ENCODE results near the gene CRACDL. TPM values are rescaled to one million over a fixed set of nuclear protein-coding genes. Genes with fewer than 3 reads are reported as not detected.
"Not testable (repeated sequence)": the region's sequence is repeated elsewhere in the genome, so short reads cannot be mapped to it uniquely, and the experiment has no call there.

CRACDL gene
- total RNA-seq, 1 experiment from 2014 or later: 1.1 TPM

DNA sequence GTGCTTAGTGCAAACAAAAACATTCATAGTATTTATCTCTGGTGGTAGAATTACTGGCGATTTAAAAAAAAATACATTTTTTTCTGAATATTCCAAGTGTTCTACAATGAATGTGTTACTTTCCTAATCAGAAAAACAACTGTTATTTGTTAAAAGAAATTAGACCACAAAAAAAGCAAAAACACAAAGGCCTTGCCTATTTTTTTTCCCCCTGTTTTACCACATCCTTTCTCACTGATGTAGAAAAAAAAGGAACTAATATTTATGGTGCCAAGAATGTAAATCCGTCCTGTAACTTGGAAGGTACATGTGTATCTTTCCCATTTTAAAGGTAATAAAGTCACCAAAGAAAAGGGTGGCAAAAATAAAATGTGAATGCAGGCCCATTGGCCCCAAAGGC lies 176.7 kb downstream of the CRACDL start:
- no TSS peak for BruUV-seq (replicated peaks)
- H3K9me3 ChIP-seq: no peaks in the 10 kb centered on the region
- H3K9me3 Mint-ChIP-seq (ENCODE audit: unreplicated experiment): no peaks in the 10 kb centered on the region
- H3K36me3 Mint-ChIP-seq (ENCODE audit: insufficient read depth, unreplicated experiment): no peaks in the 10 kb centered on the region
- TF ChIP-seq, protein P1, sequence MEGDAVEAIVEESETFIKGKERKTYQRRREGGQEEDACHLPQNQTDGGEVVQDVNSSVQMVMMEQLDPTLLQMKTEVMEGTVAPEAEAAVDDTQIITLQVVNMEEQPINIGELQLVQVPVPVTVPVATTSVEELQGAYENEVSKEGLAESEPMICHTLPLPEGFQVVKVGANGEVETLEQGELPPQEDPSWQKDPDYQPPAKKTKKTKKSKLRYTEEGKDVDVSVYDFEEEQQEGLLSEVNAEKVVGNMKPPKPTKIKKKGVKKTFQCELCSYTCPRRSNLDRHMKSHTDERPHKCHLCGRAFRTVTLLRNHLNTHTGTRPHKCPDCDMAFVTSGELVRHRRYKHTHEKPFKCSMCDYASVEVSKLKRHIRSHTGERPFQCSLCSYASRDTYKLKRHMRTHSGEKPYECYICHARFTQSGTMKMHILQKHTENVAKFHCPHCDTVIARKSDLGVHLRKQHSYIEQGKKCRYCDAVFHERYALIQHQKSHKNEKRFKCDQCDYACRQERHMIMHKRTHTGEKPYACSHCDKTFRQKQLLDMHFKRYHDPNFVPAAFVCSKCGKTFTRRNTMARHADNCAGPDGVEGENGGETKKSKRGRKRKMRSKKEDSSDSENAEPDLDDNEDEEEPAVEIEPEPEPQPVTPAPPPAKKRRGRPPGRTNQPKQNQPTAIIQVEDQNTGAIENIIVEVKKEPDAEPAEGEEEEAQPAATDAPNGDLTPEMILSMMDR (IDR thresholded peaks at IDR 0.05; ENCODE audit: insufficient read depth in 1 of 2, low read depth in 1 of 2, low read length in 1 of 2, severe bottlenecking in 1 of 2, unreplicated experiment in 1 of 2): no peak
- H3K4me3 Mint-ChIP-seq (ENCODE audit: unreplicated experiment): no peak overlapping the region
- H3K4me1 Mint-ChIP-seq (ENCODE audit: low read depth, unreplicated experiment): peaks cover 13% of the 10 kb centered on the region
- intact Hi-C loops (cut with micrococcal nuclease; ENCODE audit: unreplicated experiment): no loop called here
- no peak for DNase-seq
- POLR2A ChIA-PET: no interaction called here
- H3K4me1 ChIP-seq: peaks cover 11% of the 10 kb centered on the region; the same call in 1 of the 2 replicates
- no peak overlapping the region for H3K4me3 ChIP-seq (ENCODE audit: low read depth, low read length)
- CTCF ChIA-PET: no interaction called here
- no peaks in the 10 kb centered on the region for H3K27me3 Mint-ChIP-seq (ENCODE audit: insufficient read depth, unreplicated experiment)
- H3K36me3 ChIP-seq (ENCODE audit: control insufficient read depth, insufficient read depth, low read length): no peaks in the 10 kb centered on the region
- no peak overlapping the region for H3K27ac Mint-ChIP-seq (ENCODE audit: unreplicated experiment)
- no peaks in the 10 kb centered on the region for H3K27me3 ChIP-seq (replicated peaks; ENCODE audit: control insufficient read depth, insufficient read depth, low read length)

DNA sequence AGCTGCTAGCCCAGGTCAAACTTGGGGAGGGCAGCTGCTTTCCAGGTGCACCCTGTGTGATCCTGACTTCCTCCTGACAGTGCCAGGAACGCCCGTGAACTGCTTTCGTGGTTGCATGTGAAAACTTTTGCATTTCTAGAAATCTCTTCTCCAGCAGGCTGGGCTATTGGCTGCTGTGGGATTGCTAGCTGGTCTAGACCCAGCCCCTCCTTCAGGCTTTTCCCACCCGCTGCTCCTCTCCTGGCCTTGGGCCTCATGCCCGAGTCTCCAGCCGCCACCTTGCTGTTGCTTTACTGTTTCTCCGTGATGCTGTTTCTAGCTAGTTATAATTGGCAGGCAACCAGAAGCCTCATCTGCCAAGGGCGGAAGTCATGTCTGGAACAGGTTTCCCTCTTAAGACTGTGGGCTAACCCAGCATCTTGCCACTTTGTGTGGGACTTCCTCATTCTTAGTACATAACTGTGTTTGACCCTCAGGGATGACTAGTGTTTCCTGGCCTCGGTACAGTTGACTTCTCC lies 178.1 kb downstream of the CRACDL start:
- TF ChIP-seq, protein P1 (IDR thresholded peaks at IDR 0.05; ENCODE audit: insufficient read depth in 1 of 2, low read depth in 1 of 2, low read length in 1 of 2, severe bottlenecking in 1 of 2, unreplicated experiment in 1 of 2): no peak
- intact Hi-C loops (cut with micrococcal nuclease; ENCODE audit: unreplicated experiment): no loop called here
- no peaks in the 10 kb centered on the region for H3K27me3 Mint-ChIP-seq (ENCODE audit: insufficient read depth, unreplicated experiment)

DNA sequence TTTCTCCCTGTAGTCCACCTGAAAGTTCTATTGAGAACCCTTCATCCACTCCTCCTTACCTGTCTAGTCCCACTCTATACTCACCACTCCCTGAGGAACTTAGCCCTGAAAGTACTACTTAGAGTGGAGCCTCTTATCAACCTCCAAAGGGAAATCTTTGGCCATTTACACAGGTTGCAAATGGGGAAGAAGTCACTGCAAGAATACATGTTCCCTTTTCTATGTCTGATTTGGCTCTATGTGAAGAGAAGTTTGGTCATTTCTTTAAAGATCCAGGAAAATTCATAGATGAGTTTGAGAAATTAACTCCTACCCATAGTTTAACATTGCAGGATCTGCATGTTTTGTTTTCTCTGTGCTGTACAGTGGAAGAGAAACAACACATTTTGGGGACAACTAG lies 182.2 kb downstream of the CRACDL start:
- H3K9me3 Mint-ChIP-seq (ENCODE audit: unreplicated experiment): peaks cover 23% of the 10 kb centered on the region
- POLR2A ChIA-PET: no interaction called here

More for the DNA sequence above, 178.1 kb downstream of the CRACDL start:
- ChIA-PET POLR2A (no interaction called here), CTCF (no interaction called here)
- Histone ChIP-seq H3K27me3 (replicated peaks; ENCODE audit: control insufficient read depth, insufficient read depth, low read length) (no peaks in the 10 kb centered on the region), H3K4me1 (peaks cover 9% of the 10 kb centered on the region; the same call in 1 of the 2 replicates), H3K4me3 (ENCODE audit: low read depth, low read length) (no peak overlapping the region), H3K9me3 (no peaks in the 10 kb centered on the region), H3K36me3 (ENCODE audit: control insufficient read depth, insufficient read depth, low read length) (no peaks in the 10 kb centered on the region)
- Mint-ChIP-seq H3K4me1 (ENCODE audit: low read depth, unreplicated experiment) (peaks cover 17% of the 10 kb centered on the region), H3K9me3 (ENCODE audit: unreplicated experiment) (peaks cover 5% of the 10 kb centered on the region), H3K27ac (ENCODE audit: unreplicated experiment) (no peak overlapping the region), H3K4me3 (ENCODE audit: unreplicated experiment) (no peak overlapping the region), H3K36me3 (ENCODE audit: insufficient read depth, unreplicated experiment) (no peaks in the 10 kb centered on the region)
- DNase-seq: no peak
- no TSS peak for BruUV-seq (replicated peaks)

DNA sequence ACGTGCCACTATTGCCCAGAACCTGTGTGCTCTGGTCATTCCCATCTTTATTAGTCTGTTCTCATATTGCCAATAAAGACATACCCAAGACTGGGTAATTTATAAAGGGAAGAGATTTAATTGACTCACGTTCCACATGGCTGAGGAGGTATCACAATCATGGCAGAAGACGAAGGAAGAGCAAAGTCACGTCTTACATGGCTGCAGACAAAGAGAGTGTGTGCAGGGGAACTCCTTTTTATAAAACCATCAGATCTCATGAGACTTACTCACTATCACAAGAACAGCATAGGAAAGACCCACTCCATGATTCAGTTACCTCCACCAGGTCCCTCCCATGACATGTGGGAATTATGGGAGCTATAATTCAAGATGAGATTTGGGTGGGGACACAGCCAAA lies 183.3 kb downstream of the CRACDL start:
- H3K27me3 Mint-ChIP-seq (ENCODE audit: insufficient read depth, unreplicated experiment); CTCF ChIA-PET: not testable (repeated sequence)

More for the DNA sequence above, 182.2 kb downstream of the CRACDL start:
- Histone ChIP-seq H3K4me1 (peaks cover 18% of the 10 kb centered on the region), H3K4me3 (ENCODE audit: low read depth, low read length) (no peak overlapping the region), H3K36me3 (ENCODE audit: control insufficient read depth, insufficient read depth, low read length) (no peaks in the 10 kb centered on the region), H3K9me3 (no peaks in the 10 kb centered on the region), H3K27me3 (replicated peaks; ENCODE audit: control insufficient read depth, insufficient read depth, low read length) (no peaks in the 10 kb centered on the region)
- BruUV-seq (replicated peaks): no TSS peak
- Mint-ChIP-seq H3K36me3 (ENCODE audit: insufficient read depth, unreplicated experiment) (no peaks in the 10 kb centered on the region), H3K4me1 (ENCODE audit: low read depth, unreplicated experiment) (peaks cover 25% of the 10 kb centered on the region), H3K27ac (ENCODE audit: unreplicated experiment) (no peak overlapping the region), H3K27me3 (ENCODE audit: insufficient read depth, unreplicated experiment) (no peaks in the 10 kb centered on the region), H3K4me3 (ENCODE audit: unreplicated experiment) (no peak overlapping the region)
- CTCF ChIA-PET: no interaction called here
- TF ChIP-seq, protein P1 (IDR thresholded peaks at IDR 0.05; ENCODE audit: insufficient read depth in 1 of 2, low read depth in 1 of 2, low read length in 1 of 2, severe bottlenecking in 1 of 2, unreplicated experiment in 1 of 2): no peak
- no peak for DNase-seq
- intact Hi-C loops (cut with micrococcal nuclease; ENCODE audit: unreplicated experiment): no loop called here

More for the DNA sequence above, 183.3 kb downstream of the CRACDL start:
- H3K27me3 ChIP-seq (replicated peaks; ENCODE audit: control insufficient read depth, insufficient read depth, low read length); H3K36me3 Mint-ChIP-seq (ENCODE audit: insufficient read depth, unreplicated experiment); intact Hi-C loops (cut with micrococcal nuclease; ENCODE audit: unreplicated experiment); POLR2A ChIA-PET; H3K36me3 ChIP-seq (ENCODE audit: control insufficient read depth, insufficient read depth, low read length); H3K9me3 ChIP-seq; DNase-seq; H3K27ac Mint-ChIP-seq (ENCODE audit: unreplicated experiment); BruUV-seq (replicated peaks); H3K4me3 ChIP-seq (ENCODE audit: low read depth, low read length); H3K4me3 Mint-ChIP-seq (ENCODE audit: unreplicated experiment): not testable (repeated sequence)
- peaks cover 19% of the 10 kb centered on the region for H3K4me1 Mint-ChIP-seq (ENCODE audit: low read depth, unreplicated experiment)
- H3K9me3 Mint-ChIP-seq (ENCODE audit: unreplicated experiment): peaks cover 23% of the 10 kb centered on the region
- H3K4me1 ChIP-seq: peaks cover 18% of the 10 kb centered on the region
